CD1c-positive myeloid dendritic cell (primary cell): ENCODE results near the gene WEE1.
"Not testable (repeated sequence)": the region's sequence is repeated elsewhere in the genome, so short reads cannot be mapped to it uniquely, and the experiment has no call there.

Source experiments
- DNase-seq: peaks from one replicate; pipeline ENCODE4 v3.0.0-alpha.2; 2016; ENCODE audit errors: extremely low spot score

WEE1 gene

DNA sequence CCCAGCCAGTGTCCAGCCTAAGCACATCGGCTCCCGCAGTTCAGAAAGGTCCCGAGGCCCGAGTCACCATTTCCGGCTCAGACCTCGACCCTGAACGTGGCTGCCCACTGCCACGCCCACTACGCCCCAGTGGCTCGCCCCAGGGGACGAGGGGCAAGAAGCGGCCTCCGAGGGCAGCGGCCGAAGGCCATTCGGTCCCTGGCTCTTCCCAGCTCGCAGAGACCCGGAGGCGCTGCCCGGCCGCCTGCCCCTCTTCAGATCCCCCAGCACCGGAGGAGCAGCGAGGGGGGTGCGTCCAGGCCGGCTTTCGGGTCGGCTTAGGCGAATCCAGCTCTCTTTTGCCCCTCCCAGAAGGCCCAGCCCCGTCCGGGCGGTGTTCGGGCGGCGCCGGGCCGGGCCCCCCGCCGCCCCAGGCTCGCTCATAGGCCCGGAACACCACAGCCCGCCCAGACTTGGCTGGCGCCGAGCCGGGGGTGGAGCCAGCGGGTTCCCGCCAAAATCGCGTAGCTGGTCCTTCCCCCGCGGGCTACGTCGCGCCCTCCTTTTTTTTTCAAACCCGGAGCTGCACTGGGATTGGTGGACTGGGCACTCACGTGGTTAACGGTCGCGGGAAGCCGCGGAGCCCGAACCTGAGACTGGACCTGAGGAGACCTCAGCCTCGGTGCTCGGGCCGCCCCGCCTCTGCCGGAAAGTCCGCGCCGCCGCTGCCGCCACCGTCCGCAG is at the start of gene WEE1:
TSS of gene WEE1 (plus strand) at position 619 of the 723 bp plus-strand sequence. CDS start 264 bp downstream, outside the sequence.
- DNase-seq: peak; percentile 99

DNA sequence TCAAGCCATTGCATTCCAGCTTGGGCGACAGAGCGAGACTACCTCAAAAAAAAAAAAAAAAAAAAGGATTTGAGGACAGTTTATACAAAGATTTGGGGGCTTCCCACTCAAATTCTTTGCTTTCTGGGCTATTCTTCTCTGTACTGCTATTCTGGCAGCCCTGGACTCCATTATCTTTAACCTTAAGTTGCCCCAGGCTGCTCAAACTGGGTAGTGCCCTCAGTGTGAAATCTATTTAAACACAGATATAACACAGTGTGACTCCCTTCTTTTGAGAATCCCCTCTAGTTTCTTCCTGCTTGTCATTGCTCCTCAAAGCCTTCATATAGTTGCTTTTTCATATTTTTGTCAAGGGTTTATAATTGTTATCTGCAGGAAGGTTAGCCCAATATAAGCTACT is 49.5 kb upstream of the WEE1 start:
- no peak for DNase-seq

DNA sequence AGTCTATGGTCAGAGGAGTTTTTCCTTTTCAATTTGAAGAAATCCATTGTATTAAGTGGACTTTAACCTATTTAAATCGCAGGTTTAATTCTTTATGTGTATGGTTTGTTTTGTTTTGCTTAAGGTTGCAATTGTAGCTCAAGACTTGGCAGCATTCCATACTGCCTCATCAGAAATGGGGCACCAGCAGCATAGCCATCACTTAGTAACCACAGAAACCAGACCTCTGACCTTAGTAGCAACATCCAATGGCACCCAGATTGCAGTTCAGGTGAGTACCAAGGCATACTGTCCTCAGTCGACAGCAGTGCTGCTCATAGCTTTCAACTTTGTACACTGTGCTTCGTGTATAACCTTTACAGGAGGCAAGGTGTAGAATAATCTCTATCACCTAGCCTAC is 48.4 kb upstream of the WEE1 start:
- no peak for DNase-seq

DNA sequence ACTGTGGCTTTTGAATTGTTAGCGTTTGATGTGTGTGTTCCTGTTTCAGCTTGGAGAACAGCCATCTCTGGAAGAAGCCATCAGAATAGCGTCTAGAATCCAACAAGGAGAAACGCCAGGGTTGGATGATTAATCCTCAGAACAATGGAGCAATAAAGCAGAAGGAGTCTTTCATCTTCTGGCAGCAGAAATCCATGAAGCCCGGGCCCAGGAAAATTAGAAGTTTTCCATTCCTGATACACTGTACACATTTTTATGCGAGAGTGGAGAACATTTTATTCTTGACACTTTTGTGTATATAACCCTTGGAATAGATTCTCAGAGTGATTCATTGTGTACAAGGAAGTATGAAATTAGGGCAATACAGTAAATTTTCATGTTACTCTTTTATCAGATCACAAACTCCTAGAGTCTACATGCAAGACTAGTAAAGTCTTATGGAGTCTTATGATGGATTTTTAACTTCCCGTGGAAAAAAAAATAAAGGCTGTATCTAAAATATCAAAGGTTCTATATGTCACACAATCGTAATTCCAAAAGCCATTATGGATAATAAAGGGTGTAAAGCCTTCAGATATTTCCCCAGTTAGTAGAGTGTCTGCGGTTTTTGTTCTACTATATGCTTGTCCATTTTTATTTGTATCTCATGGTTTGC is 45.9 kb upstream of the WEE1 start:
- DNase-seq: no peak

DNA sequence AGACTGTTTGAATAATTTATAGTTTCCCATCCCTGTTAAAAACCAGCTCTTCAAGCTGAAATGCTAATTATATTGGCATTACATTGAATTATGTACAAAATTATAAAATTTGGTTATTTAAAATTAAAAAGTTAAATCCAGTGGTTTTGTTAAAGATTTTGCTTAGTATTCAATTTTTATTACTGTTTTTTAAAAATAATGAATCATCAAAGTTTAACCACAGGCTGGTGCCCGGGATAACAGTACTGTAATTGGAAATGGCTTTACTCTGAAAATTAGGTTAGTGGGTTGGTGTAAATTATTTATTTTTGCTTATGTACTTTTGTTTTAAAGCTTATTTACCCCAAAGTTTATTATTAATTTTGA is 45.4 kb upstream of the WEE1 start:
- DNase-seq: no peak

DNA sequence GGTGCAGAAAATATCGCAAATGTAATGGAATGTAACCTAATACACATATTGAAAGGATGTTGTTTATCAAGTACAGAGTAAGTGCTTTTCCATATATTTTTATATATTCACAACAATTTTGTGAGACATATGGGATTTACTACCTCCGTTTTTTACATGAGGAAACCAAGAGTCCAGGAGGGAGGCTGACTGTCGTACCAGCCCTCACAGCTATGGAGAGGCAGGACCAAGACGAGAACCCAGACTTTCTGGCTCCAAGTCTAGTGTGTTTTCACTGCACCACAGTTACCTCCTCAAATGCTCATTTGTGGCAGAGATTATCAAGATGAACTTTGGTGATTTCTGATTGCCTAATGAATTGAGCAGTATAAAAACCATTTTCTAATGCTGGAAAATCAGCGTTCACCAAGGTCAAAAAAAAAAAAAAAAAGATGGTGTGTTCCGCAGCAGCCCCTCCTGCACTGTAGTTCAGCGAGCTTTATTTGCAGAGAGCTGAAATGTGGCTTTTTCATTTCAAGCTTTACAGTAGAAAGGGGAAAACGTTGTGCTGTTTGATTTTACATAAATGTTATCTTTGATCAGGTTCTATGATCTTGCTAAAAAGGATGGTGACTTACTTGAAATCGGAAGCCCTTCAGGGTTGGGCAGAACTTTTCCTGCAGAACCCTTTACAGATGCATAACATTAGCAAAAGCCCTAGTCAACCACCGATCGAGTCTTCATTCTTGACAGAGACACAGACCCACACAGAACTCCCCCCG is 44.7 kb upstream of the WEE1 start:
- DNase-seq: no peak

DNA sequence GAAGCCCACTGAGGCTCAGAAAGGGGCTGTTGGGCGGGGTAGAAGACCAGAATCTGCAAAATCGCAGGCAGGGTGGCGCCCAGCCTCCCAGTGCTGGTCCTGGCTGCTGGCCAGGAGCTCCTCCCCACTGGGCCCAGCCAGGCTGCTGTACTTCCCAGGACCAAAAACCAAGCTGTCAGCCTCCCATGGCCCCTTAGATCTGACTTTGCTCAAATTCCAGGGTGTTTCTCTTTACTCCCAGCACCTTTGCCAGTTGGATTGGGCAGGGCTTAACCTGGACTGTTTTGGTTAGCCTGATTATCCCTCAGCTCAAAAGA is 44.2 kb upstream of the WEE1 start:
- no peak for DNase-seq

DNA sequence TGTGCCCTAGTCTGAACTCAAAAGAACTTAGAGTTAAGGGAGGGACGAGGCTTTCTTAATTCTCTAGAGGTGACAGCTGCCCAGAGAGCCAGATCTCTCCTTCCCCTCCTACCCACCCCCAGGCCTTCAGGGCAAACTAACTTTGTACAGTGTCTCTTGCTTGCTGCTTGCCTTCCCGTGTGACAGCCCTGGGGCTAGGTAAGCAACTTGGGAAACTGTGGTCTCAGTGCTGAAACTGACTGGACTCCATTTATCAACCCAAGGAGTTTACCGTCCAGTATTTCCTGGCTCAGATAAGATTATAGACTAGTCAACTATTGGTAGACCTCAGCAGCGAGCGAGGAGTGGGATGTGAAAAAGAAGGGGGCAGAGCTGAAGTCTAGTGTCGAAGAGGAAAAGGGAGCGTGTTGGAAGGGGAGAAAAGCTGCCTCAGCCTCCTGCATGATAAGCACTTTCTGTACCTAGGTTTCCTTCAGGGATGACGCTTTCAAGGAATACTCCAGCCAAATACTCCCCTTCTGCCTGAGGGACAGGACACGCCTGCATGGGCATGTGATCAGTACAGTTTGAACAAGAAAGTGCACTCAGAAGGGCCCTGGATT is 43.3 kb upstream of the WEE1 start:
- DNase-seq: no peak

DNA sequence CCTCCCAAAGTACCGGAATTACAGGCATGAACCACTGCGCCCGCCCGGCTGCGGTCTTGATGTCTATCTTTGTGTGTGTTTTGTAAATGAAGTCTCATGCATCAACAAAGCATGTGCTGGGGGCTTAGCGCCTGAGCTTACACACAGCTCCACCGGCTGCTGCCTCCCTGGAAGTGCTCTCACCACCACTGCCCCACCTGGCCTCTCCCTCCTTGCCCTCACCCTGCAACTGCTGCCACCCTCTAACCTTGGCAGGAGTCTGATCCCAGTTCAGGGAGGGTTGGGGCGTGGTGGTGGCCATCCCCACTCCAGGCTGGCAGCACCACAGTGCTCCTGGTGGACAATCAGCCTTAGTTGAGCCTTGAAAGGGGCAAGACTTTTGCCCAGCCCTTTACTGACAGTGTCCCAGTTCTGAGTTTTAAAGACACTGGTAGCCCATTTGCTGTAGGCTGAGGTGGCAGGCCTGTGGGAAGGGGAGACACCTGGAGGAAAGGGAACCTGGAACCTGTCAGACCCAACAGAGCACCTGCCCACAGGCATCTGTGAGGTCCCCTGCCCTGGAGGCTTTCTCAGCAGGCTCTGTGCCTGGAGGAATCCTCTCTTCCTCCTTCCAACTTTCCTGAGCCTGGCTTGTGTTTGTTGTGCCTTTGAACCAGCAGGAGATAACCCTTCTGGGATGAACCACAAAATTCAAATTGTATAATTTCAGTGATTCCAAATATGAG is 42.4 kb upstream of the WEE1 start:
- DNase-seq: no peak

DNA sequence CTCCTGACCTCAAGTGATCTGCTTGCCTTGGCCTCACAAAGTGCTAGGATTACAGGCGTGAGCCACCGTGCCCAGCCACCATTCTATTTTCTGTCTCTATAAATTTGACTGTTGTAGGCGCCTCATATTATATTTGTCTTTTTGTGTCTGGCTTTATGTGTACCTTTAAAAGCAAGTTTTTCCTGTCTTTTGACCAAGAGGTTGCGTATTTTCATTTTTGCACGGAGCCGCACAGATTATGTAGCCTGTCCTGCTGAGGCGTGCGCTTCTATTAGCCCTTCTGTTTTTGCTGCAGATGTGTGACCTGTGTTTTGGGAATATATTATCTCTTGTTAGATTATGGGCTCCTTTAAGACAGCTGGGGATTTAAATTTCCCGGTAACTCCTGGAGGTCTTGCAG is 40.4 kb upstream of the WEE1 start:
- no peak for DNase-seq

DNA sequence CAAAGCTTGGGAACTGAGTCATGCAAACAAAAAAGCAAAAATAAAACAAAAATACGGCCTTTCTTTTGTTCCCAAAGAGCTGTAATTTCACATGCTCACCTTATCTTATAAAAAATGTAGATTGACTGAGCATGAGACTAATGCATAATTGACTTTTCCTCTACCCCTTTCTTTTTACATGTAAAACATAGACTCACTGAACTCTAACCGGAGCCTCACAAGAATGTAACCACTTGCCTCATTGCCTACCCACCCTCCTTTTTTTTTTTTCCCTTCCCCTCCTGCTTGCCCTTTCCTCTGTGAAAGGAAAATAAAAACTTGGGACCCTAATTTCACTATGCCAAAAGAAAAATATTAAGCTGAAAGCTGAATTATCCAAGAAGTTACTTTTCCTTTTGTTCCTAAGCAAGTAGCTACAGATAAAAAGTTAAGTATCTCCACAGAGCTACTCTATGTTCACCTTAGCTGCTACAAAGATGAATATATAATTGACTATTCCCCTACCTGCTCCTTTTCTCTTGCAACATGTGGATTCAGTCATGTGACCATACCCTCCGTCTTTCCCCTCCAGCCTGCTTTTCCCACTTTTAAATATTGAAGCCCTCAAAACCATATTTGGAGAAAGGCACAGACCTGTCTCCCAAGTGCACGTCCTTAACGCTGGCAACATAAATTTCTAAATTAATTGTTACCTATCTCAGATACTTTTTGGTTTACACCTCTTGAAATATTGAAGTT is 39.6 kb upstream of the WEE1 start:
- DNase-seq: no peak

DNA sequence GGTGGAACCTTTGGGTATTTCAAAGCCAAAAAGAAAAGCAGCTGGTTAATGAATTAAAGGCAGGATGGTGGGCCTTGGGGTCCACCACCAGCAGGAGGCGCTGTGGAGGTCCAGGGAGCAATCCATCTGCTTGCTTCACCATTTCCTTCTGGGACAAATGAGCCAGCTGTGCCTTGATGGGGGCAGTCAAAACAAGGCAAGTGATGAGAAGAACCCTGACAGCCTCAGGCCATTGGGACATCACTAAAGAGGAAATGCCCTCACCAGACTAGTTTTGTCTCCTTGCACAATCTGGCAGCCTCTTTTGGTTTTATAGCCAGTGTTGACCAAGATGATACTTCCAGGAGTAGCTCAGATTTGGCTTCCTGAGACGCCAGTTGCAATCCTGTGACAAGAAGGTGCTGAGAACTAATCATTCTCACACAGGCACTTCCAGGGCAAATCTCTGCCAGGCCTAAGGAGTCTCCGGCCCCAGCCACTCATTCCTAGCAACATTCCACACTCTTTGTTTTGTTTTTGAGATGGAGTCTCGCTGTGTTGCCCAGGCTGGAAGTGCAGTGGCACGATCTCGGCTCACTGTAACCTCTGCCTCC is 38.2 kb upstream of the WEE1 start:
- DNase-seq: peak; percentile 83

DNA sequence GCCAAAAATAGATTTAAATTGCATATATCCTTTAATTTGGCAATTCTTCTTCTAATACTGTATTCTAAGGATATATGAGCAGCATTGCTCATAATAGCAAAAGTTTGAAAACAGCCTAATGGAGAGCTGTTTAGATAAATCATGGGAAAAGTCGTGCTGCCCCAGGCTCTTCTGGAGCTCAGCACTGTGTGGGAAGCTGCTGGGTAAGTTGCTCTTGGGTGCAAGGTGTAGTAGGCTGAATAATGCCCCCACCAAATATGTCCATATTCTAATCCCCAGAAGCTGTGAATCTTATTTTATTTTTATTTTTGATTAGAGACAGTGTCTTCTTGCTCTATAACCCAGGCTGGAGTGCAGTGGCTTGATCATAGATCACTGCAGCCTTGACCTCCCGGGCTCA is 34.9 kb upstream of the WEE1 start:
- no peak for DNase-seq

DNA sequence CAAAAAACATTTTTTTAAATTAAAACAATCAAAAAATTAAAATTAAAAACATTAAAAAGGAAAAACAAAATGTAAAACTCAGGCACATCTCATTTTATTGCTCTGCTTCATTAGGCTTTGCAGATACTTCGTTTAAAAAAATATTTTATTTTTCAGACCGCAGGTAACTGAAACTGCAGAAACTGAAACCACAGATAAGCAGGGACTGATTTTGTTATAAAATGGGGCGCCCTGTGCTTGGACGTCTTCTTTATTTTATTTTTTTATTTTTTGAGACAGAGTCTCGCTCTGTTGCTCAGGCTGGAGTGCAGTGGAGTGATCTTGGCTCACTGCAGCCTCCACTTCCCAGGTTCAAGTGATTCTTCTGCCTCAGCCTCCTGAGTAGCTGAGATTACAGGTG is 24.3 kb upstream of the WEE1 start:
- not testable (repeated sequence) for DNase-seq

DNA sequence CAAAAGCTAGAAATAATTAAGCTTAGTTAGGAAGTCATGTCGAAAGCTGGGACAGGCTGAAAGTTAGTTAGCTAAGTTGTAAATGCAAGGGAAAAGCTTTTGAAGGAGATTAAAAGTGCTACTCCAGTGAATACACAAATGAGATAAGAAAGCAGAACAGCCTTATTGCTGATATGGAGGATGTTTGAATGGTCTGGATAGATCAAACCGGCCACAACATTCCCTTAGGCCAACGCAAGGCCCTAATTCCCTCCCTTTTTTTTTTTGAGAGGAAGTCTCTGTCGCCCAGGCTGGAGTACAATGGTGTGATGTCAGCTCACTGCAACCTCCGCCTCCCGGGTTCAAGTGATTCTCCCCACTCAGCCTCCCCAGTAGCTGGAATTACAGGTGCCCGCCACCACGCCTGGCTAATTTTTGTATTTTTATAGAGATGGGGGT is 23.3 kb upstream of the WEE1 start:
- no peak for DNase-seq

DNA sequence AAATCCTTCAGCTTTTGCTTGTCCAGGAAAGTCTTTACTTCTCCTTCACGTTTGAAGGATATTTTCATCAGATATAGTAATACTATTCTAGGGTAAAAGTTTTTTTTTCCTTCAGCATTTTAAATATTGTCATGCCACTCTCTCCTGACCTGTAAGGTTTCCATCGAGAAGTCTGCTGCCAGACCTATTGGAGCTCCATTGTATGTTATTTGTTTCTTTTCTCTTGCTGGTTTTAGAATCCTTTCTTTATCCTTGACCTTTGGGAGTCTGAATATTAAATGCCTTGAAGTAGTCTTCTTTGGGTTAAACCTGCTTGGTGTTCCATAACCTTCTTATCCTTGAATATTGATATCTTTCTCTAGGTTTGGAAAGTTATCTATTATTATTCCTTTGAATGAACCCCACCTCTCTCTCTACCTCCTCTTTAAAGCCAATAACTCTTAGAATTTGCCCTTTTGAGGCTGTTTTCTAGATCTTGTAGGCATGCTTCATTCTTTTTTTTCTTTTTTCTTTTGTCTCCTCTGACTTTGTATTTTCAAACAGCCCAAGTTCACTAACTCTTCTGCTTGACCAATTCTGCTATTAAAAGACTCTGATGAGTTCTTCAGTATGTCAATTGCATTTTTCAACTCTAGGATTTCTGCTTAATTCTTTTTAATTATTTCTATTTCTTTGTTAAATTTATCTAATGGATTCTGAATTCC is 12.0 kb upstream of the WEE1 start:
- no peak for DNase-seq

DNA sequence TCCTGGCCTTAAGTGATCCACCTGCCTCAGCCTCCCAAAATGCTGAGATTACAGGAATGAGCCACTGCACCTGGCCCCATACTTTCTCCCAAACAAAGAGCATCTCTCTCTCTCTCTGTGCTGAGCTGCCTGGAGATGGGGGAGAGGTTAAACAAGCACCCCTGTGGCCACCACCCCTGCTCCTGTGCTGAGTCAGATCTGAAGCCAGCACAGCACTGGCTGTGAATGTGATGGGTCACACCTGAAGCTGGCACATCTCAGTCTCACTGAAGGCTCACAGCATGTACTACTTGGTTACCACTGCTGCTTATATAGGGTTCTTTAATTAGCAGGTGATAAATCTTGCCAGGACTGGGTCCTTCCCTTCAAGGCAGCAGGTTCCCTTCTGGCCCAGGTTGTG is 10.8 kb upstream of the WEE1 start:
- DNase-seq: no peak

DNA sequence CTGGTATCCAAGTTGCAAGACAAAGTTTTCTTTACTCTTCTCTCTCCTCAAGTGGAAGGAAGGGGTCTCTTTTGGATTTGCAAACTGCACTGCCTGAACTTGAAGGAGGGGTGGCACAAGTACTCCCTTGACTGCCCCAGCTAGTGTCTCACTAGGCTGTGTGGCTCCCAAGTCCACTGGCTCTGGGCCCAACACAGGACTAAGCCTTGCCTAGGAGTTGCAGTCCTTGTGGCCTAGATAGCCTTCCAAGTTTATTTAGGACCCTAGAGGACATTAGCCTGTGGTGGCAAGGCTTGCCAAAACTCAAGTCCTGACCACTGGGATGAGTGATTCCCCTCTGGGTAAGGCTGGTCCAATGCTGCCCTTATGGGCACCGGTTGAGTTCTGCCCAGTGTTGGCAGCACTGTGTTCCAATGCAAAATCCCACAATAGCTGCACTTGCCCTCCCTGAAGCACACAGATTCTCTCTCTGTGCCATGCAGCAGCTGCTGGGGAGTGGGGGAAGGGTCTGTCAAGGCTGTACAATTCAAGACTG is 10.2 kb upstream of the WEE1 start:
- no peak for DNase-seq

DNA sequence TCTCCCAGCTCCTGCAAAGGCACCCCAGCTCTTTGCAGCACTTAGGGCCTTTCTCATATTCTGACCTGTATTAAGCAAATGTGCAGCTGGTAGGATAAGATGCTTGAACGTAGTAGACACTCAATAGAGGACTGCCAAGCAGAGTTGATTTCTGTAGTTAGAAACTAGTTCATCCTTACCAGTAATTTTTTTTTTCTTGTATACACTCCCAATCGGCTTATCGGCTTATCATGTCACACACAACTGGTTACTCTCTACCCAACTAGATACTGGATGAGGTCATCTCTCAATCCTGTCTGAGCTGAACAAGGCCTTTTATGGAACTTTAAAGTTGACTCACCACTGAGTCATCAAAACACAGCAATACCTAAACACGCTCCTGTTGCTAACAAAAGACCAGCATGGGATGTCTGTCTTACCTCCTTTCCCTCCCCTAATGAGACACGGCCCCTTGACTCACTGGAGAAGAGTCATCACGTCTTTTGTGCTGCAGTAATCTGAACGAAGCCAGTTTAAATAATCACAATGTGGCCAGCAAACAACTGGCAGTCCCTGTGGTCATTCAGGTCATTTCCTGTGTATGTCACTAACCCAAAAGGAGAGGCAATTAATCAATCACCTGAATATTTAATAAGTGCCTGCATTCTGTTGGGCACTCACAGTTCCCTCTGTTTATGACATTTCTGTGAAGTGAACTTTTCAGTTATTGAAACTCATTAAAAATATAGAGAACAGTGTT is 7.5 kb upstream of the WEE1 start:
- DNase-seq: peak; percentile 83
